K562 (cell line): ENCODE data around the gene FAM149B1.

ENCODE experiments used
- EP300 ChIP-seq: IDR thresholded peaks from 2 replicates; pipeline ENCODE4 v1.6.1; 2012; ENCODE audit warnings: low read length, improper control_type of control experiment
- EZH2 ChIP-seq: IDR thresholded peaks from 2 replicates; pipeline ENCODE4 v1.6.1; 2012; ENCODE audit warnings: low read depth, mild to moderate bottlenecking, inconsistent platforms, low read length, borderline replicate concordance
- SP1 ChIP-seq: sonication (generic); formaldehyde crosslinking; IDR thresholded peaks from 2 replicates; pipeline ENCODE4 v1.8.1; 2022; ENCODE audit warnings: mild to moderate bottlenecking, missing genetic modification reagents
- SRSF7 ChIP-seq: fragments of 200-400 bp; formaldehyde crosslinking; optimal IDR thresholded peaks from 2 replicates; pipeline ENCODE3; 2017; ENCODE audit warnings: mild to moderate bottlenecking, low read depth, low read length
- ZNF232 ChIP-seq: sonication (generic); formaldehyde crosslinking; IDR thresholded peaks from 2 replicates; pipeline ENCODE4 v1.8.0; 2022; ENCODE audit warnings: mild to moderate bottlenecking, missing genetic modification reagents
- TF ChIP-seq, protein P1 (sequence below): sonication (generic); formaldehyde crosslinking; IDR thresholded peaks from 2 replicates; pipeline ENCODE4 v1.8.1; 2023; ENCODE audit warnings: mild to moderate bottlenecking, missing genetic modification reagents, moderate library complexity

DNA sequence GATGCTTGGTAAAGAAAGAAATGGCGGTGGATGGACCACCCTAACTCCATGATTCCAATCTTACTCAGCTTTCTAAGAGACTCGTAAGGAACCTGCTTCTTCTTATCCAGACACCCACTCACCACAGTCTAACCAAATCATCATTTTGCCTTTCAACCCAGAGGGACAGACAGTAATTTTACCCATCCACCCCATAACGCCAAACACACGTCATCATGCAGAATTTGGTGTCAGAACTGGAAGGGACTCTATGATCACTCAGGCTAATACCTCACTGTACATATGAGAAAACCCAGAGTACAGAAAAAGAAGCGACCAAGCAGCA is 499 bp upstream of the FAM149B1 start:
- TF ChIP-seq, protein P1, sequence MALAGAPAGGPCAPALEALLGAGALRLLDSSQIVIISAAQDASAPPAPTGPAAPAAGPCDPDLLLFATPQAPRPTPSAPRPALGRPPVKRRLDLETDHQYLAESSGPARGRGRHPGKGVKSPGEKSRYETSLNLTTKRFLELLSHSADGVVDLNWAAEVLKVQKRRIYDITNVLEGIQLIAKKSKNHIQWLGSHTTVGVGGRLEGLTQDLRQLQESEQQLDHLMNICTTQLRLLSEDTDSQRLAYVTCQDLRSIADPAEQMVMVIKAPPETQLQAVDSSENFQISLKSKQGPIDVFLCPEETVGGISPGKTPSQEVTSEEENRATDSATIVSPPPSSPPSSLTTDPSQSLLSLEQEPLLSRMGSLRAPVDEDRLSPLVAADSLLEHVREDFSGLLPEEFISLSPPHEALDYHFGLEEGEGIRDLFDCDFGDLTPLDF: no peak
- TF ChIP-seq ZNF232 (CRISPR knock-in tag) (no peak), EZH2 (no peak), EP300 (no peak), SP1 (CRISPR knock-in tag) (no peak), SRSF7 (no peak)
